Lower lobe of right lung (tissue), 2 donors: ENCODE results near the gene DMP1. TPM values are rescaled to one million over a fixed set of nuclear protein-coding genes. Genes with fewer than 3 reads are reported as not detected.

Experiments used
- ATAC-seq, 2 donors: fragments of 200-7000 bp; cut with Tn5 transposase; one replicate each; pipeline ENCODE4 v1.9.1; 2020 to 2022; ENCODE audit warnings: mild to moderate bottlenecking in 2 of 2, moderate library complexity in 2 of 2
- DNase-seq: peaks from one replicate; pipeline ENCODE4 v3.0.0-alpha.2; 2020
- H3K27ac ChIP-seq: fragments of 200-600 bp; one replicate; pipeline ENCODE4 v1.8.0; 2022
- H3K27me3 ChIP-seq: fragments of 200-600 bp; one replicate; pipeline ENCODE4 v1.8.0; 2022; ENCODE audit warnings: low read depth
- H3K36me3 ChIP-seq: fragments of 200-600 bp; one replicate; pipeline ENCODE4 v1.8.0; 2022; ENCODE audit warnings: mild to moderate bottlenecking
- H3K4me1 ChIP-seq: fragments of 200-600 bp; one replicate; pipeline ENCODE4 v1.8.0; 2022
- H3K4me3 ChIP-seq: fragments of 200-600 bp; one replicate; pipeline ENCODE4 v1.8.0; 2022; ENCODE audit warnings: mild to moderate bottlenecking
- H3K9me3 ChIP-seq: fragments of 200-600 bp; one replicate; pipeline ENCODE4 v1.8.0; 2022
- CTCF ChIP-seq: fragments of 200-600 bp; IDR thresholded peaks from one replicate; pipeline ENCODE4 v1.8.0; 2022; ENCODE audit warnings: antibody characterized with exemption, mild to moderate bottlenecking
- intact Hi-C: fragments of 100-400 bp; cut with DNase I; formaldehyde crosslinking; loops from one replicate; pipeline ENCODE4 v1.11.0; 2022
- total RNA-seq: library from RNA; stranded (reverse); fragmentation: NEBNext Ultra II Directional; extraction: Animal tissue kit (Norgen Biotek cat#: 25700); gene quantifications from one replicate; pipeline ENCODE4 v1.2.1, GENCODE V29; 2021
- donor health status: DM: no; HTN: yes; CAD: no; lungs with severe emphysema.

Gene DMP1
- total RNA-seq, 1 donor from 2014 or later = not detected

- intact Hi-C loops = no loop called here
- ATAC-seq = no peak
- TF ChIP-seq CTCF = no peak
- H3K9me3 ChIP-seq = no peaks in the 10 kb centered on the region
- peaks cover 6% of the 10 kb centered on the region for H3K4me1 ChIP-seq
- no peaks in the 10 kb centered on the region for H3K27me3 ChIP-seq
- no peak overlapping the region for H3K27ac ChIP-seq
- no peak overlapping the region for H3K4me3 ChIP-seq
- DNase-seq = no peak
- H3K36me3 ChIP-seq = no peaks in the 10 kb centered on the region
Observed at GRCh38 chr4:87657525-87657924, 7.4 kb downstream of the DMP1 start.

- intact Hi-C loops = no loop called here
- no peaks in the 10 kb centered on the region for H3K36me3 ChIP-seq
Observed at GRCh38 chr4:87659247-87659931, 9.3 kb downstream of the DMP1 start.

GRCh38 chr4:87662871-87663270, 12.8 kb downstream of the DMP1 start:
- DNase-seq (no peak), ATAC-seq (no peak)
- no peaks in the 10 kb centered on the region for H3K9me3 ChIP-seq
- intact Hi-C loops = no loop called here
- no peak overlapping the region for H3K4me3 ChIP-seq
- no peak overlapping the region for H3K27ac ChIP-seq
- no peak for TF ChIP-seq CTCF
- no peaks in the 10 kb centered on the region for H3K36me3 ChIP-seq
- no peaks in the 10 kb centered on the region for H3K27me3 ChIP-seq
- H3K4me1 ChIP-seq = peaks cover 6% of the 10 kb centered on the region

More at GRCh38 chr4:87659247-87659931, 9.3 kb downstream of the DMP1 start:
- peaks cover 6% of the 10 kb centered on the region for H3K4me1 ChIP-seq
- H3K27ac ChIP-seq = no peak overlapping the region
- no peaks in the 10 kb centered on the region for H3K27me3 ChIP-seq
- DNase-seq (no peak), ATAC-seq (peak in 1 of 2 donors; percentile 72)
- H3K9me3 ChIP-seq = no peaks in the 10 kb centered on the region
- no peak overlapping the region for H3K4me3 ChIP-seq
- no peak for TF ChIP-seq CTCF

GRCh38 chr4:87669373-87669772, 19.3 kb downstream of the DMP1 start:
- DNase-seq (no peak), ATAC-seq (no peak)
- intact Hi-C loops = no loop called here
- H3K27me3 ChIP-seq = no peaks in the 10 kb centered on the region
- H3K4me3 ChIP-seq = no peak overlapping the region
- no peaks in the 10 kb centered on the region for H3K36me3 ChIP-seq
- no peak for TF ChIP-seq CTCF
- H3K4me1 ChIP-seq = no peaks in the 10 kb centered on the region
- H3K27ac ChIP-seq = no peak overlapping the region
- H3K9me3 ChIP-seq = peaks cover 5% of the 10 kb centered on the region

- Histone ChIP-seq H3K4me3 (no peak overlapping the region), H3K36me3 (no peaks in the 10 kb centered on the region), H3K9me3 (peaks cover 7% of the 10 kb centered on the region), H3K4me1 (peaks cover 5% of the 10 kb centered on the region), H3K27ac (no peak overlapping the region), H3K27me3 (no peaks in the 10 kb centered on the region)
- intact Hi-C loops = no loop called here
- DNase-seq (no peak), ATAC-seq (no peak)
- no peak for TF ChIP-seq CTCF
Observed at GRCh38 chr4:87677731-87678130, 27.7 kb downstream of the DMP1 start.
